ELF-1 (cell line): ENCODE results near the gene BAIAP2.

Experiments used
- DNase-seq: peaks from one replicate; pipeline ENCODE4 v3.0.0-alpha.2; 2016; ENCODE audit warnings: low read depth, low spot score

Gene BAIAP2, protein sequence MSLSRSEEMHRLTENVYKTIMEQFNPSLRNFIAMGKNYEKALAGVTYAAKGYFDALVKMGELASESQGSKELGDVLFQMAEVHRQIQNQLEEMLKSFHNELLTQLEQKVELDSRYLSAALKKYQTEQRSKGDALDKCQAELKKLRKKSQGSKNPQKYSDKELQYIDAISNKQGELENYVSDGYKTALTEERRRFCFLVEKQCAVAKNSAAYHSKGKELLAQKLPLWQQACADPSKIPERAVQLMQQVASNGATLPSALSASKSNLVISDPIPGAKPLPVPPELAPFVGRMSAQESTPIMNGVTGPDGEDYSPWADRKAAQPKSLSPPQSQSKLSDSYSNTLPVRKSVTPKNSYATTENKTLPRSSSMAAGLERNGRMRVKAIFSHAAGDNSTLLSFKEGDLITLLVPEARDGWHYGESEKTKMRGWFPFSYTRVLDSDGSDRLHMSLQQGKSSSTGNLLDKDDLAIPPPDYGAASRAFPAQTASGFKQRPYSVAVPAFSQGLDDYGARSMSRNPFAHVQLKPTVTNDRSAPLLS

DNA sequence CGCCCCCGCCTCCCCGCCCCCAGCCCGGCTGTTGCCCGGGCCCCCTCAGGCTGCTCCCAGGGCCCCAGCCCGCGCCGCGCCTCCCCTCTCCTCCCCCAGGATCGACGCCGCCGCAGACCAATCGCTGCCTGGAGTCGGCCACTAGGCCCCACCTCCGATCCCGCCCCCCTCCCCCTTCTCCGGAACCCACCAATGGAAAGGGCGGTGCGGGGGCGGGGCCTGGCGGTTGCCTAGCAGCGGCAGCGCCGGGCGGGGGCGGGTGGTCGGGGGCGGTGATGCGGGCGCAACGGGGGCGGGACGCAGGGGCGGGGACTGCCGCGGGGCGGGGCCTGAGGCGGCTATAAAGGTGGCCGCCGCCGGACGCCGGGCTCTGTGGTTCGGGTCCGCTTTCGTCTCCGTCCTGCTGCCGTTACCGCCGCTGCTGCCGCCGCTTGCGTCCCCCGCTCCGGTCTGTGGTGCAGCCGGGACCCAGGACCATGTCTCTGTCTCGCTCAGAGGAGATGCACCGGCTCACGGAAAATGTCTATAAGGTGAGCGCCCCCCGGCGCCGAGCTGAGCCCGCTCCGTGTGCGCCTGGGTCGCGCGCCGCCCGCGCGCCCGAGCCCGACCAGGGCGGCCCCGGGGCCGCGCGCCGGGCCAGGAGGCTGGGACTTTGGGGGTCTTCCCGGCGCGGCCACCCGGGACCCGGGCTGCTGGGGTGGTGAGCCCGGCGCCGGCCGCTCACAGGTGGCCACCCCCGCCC lies at the start of gene BAIAP2:
TSS of gene BAIAP2 (plus strand) at position 373 of the 742 bp plus-strand sequence. CDS start at position 477, 104 bp downstream.
- DNase-seq, result peak; percentile 81

DNA sequence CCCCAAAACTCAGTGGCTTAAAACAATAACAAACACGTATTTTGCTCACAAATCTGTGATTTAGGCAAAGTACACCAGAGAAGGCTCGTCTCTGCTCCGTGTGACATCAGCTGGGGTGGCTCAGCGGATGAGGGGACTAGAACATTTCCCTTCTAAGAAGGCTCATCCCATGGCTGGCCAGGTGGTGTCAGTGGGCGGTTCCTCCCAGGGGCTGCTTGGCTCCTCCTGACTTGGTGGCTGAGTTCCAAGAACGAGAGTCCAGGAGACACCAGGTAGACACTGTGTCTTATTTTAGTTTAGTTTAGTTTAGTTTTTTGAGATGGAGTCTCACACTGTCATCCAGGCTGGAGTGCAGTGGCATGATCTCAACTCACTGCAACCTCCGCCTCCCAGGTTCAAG lies 48.9 kb upstream of the BAIAP2 start:
- no peak for DNase-seq

DNA sequence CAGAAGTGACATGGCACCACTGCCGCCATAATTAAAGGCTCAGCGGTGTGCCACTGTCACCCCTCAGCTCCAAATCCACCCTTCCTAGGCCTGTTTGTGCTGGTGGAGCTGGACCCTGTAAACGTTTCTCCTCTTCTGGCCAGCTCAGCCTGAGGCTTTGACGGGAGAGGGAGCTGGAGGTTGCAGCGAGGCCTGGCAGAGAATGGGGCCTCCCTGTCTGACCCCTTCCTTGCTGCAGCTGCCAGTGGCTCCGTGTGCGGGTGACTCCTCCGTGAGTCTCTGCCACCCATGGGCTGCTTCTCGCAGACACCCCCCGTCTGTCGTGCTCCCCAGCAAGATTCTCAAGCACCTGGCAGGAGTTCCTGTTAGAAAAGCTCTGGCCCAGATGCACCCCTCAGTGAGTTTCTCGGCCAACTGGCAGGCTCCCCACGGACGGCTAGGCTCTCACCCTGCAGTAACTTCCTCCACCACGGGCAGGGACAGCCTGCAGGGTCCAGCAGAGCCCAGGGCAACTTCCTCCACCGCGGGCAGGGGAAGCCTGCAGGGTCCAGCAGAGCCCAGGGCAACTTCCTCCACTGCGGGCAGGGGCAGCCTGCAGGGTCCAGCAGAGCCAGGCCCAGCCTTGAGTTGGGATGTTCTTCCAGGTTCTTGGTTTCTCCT lies 48.0 kb upstream of the BAIAP2 start:
- no peak for DNase-seq

DNA sequence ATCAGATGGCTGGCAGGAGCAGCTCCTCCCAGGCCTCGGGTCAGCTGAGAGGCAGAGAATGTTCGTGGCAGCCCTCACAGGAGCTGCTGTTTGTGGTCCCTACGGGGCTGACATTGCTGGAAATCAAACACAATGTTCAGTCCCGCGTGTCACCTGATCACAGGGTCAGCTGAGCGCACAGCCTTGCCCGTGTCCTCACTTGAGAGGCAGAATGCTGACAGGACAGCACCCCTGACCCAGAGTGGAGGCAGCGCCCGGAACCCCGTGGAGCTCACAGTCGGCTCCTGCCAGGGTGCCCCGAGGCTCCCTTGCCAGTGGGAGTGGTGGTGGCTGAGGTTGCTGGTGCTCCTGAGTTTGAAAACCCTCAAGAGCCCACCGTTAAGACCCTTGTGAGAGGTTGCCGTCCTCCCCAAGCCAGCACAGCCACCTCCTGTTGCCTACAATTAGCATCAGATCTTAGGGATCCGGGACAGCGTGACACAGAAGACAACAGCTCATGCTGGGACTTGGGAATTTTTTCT lies 47.0 kb upstream of the BAIAP2 start:
- DNase-seq, result no peak

DNA sequence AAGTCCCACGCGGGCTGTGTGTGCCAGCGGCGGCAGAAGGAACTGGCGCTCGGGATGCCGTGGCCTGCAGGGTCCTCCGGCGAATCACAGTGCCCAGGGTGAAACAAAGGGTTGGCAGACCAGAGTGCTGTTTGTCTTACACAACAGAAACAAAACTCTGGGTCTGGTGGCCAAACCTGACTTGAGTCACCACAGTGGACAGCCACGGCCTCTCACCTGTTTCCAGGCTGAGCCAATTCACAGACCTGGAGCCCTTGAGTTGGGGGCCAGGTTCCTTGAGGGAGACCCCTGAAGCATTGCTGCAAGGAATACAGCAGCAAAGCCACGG lies 45.4 kb upstream of the BAIAP2 start:
- no peak for DNase-seq

DNA sequence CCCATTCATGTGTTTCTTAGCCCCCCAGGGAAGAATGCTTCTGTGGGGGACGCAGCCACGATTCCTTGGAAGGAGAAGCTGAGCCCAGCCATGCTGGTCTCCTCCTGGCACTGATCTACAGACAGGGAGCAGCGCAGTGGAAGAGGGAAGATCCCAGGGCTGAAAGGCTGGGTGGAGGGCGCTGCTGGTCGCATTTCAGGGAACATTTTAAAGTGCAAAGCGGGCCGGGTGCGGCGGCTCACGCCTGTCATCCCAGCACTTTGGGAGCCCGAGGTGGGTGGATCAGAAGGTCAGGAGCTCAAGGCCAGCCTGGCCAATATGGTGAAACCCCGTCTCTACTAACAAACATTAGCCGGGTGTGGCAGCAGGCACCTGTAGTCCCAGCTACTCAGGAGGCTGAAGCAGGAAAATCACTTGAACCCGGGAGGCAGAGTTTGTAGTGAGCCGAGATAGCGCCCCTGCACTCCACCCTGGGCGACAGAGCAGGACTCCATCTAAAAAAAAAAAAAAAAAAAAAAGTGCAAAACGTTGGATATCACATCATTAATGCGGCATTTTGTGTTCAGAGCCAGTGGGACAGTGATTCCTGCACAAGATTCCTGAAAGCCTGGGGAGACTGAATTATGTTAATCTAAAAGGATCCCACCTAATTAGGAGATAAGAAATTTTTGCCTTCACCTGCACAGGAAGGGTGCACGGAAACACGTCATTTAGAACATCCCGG lies 43.9 kb upstream of the BAIAP2 start:
- DNase-seq, result no peak

DNA sequence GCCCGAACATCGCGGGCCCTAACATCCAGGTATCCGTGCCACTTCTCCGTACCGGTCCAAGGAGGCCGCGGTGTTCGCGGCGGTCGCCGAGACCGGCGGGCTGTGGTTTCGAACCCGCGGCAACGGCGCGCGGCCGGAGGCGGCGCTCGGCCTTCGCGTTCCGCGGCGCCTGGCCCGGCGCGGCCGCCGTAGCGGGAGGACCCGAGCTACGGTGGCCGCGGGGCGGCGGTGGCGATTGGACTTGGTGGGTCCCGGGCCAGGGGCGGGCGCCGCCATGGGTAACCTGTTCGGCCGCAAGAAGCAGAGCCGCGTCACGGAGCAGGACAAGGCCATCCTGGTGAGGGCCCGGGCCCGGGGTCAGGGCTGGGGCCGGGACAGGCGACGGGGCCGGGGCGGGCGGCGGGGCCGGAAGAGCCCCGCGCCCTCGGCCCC lies 43.3 kb upstream of the BAIAP2 start, which contains the start of gene CHMP6:
TSS of gene CHMP6 (plus strand) at position 197 of the 432 bp plus-strand sequence. CDS start at position 275, 78 bp downstream.
- peak; percentile 62 for DNase-seq

DNA sequence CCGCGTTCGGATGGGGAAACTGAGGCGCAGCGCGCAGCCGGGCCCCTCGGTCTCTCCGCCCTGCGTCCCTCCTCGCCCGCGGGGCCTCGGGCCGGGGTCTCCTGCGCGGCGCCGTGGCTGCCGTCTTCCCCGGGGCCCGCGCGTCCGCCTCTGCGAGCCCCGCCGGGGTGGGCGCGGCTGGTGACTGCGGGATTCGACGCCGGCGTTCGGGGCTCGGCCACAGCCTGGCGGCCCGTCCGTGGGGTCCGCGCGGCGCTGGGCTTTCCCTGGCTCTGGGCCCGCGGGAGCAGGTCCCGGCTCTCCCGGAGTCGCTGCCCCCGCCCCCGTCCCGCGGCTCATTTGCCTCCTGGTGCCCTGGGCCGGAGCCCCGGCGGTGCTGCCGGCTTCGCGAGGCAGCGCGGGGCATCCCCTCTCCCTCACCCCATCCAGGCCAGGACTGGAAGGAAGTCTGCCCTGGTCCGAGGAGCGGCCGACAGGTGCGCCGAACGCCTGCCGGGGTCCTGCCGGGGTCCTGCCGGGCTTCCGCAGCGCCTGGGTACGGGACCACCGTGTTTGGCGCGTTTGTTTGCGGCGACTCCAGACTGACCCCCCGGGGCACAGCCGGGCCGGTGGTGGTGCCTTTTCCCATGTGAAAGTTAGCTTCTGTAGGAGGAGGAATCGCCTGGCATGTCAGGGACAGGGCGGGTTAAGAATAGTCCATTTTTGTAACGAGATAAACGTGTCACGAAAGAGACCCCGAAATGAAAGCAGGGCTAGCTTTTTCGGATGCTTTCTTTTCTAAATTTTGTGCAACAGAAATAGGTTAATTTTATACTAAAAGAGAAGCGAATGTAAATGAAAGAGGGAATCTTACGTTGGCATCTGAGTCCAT lies 42.6 kb upstream of the BAIAP2 start:
- DNase-seq, result no peak

DNA sequence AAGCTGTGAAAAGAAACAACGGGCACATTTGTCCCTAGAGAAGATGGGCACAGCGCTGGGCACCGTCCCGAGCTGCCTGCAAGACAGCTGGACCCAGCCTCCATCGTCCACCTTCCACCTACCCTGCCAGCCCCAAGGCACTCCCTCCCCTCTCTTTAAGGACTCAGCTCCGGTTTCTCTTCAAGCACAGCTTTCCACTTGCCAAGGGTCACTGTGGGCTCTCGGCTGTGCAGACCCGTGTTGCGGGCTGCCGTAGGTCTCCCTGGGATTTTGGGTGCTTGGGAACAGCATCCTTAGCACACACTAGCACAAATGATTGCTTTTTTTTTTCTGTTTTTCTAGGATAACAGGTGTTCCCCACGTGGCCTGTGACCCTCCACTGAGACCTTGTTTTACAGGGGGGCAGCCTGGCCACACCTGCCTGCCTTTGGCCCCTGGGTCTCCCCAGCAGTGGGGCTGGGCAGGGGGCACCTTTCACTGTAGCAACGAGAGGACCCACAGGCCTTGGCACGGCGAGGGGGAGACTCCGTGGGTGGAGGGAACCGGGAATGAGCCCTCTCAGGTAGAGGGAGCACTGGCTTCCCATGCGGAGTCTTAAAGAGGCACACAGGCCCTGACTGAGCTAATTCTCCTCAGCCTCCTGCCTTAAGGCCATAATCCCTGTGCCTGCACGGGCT lies 41.9 kb upstream of the BAIAP2 start:
- no peak for DNase-seq

DNA sequence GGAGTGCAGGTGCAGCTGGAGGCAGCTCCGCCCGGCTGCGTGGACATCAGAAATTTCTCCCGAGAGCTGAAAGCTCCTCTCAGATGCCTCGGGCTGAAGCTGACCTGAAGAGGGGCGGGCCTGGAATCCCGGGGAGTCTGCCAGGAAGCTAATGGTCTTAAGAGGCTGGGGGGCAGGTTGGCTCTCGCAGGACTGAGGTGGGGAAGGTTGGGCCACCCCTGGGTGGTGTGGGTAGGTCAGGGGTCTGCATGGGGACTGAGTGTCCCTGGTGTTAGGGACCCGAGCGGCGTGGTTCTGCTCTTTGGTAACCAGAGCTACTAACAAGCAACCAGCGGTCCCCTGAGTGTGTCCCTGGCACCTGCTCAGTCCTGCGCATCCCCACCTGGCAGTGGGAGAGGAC lies 39.8 kb upstream of the BAIAP2 start:
- no peak for DNase-seq

DNA sequence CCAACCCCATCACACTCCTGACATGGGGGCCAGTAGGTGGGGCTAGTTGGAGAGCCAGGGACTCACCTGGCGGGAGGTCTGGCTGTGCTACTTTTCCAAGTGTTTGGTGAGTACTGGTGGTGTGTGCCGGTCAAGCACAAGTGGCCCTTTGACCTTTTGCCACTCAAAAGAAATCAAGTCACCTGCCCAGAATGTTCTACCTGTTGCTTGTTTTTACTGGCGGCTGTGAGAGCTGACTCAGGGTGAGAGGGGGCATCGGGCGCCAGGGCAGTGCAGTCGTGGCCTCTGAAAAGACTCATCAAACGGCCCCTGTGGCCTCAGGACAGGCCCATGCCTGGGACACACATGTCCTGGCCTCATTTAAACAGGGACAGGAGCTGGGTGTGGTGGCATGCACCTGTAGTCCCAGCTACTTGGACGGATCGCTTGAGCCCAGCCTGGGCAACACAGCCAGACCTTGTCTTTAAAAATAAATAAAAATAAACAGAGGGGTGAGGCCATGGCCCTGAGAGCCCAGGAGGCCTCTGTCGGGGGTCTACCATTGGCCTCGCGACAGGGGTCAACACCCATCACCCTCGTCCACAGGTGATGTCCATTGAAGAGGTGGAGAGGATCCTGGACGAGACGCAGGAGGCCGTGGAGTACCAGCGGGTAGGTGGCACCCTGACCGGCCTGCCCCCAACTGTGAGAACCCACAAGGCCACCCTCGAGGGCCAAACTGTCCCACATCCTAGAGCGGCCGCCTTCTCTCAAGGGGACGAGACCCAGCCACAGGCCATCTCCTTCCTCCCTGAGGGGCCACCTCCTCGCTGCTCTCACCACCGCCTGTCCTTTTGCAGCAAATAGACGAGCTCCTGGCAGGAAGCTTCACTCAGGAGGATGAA lies 38.3 kb upstream of the BAIAP2 start:
- no peak for DNase-seq

DNA sequence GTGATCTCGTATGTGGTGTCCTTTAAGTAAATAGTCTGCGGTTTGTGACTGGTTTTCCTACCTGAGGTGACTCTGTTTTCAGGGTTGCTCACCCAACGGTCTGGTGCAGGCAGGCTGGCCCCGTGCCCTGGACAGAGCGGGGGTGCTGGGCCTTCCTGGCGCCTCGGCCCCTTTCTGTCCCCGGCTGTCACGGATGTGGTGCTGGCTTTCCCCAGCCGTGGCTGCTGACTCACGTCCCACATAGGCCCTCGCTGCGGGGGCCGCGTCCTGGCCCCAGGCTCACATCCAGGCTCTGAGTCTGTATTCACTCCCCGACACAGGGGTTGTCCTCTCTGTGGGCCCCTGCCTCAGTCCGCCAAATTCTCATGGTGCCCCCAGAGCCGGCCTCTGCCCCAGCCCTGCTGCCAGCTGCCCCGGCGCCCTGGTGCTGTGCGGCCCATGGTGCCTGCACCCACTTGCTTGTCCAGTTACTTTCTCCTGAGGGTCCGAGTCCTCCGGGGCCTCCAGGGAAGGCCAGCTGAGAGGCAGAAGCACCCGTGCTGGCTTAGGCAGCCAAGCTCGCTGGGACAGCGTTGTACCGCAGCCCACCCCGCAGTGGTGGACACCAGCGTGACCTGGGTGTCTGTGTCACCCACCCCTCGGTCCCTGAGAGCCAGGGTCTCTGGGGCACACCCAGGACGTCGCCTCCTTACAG lies 37.4 kb upstream of the BAIAP2 start:
- no peak for DNase-seq

DNA sequence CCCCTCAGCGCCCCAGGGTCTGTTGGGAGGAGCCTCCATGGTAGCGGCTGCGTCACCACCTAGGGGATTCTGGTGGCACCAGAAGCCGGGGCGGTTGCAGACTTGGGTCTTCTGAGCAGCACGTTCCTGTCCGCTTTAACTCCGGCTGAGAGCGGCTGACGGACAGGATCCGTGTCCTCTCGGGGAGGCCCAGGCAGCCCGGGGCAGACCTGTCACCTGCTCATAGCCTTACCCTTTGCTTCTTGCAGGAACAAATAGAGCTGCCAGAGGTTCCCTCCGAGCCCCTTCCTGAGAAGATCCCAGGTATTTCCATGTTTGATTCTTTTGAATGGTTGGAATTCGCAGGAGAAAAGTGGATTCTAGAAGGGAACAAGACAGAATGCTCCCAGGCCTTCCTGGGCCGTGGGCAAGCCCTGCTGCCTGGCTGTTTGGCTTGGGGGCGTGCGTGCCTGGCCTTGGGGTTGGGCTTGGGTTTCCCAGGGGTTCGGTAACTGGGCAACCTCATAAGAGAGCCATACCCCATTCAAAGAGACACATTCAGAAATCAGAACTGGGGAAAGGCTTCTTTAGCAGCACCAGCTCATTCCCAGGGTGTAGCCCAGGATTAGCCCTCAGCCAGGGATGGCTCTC lies 36.7 kb upstream of the BAIAP2 start:
- DNase-seq, result no peak

DNA sequence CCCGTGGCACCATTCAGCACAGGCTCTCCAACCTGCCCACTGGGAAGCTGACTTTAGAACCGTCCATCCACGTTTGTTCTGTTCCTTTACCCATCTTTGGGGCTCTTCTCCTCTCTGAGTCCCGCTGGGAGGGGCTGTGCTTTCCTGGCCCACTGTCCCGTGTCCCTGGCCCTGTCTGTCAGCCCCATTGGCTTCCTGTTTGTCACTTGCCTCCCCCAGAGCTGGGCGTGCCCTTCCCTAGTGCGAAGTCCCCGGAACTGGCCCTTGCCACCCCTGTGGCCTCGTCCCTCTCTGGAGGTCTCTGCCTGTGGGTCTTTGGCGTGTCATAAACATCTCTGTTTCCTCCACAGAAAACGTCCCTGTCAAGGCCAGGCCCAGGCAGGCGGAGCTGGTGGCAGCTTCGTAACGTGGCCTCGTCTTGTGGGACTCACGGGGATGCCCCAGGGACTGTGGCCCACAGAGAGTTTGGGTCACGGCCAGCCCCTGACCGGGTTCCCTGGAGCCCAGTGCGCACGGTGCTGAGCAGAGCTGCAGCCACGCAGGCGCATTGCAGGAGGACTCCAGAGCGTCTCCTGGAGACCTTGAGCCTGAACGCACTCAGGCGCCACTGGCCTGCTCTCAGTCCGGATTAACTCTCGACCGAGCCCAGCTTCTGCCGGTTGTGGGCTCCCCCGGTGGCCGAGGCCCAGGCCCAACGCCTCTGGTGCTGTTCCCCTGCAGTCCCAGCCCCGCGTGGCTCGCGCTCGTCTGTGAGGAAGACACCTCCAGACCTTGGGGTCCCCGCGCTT lies 36.0 kb upstream of the BAIAP2 start:
- DNase-seq, result no peak

DNA sequence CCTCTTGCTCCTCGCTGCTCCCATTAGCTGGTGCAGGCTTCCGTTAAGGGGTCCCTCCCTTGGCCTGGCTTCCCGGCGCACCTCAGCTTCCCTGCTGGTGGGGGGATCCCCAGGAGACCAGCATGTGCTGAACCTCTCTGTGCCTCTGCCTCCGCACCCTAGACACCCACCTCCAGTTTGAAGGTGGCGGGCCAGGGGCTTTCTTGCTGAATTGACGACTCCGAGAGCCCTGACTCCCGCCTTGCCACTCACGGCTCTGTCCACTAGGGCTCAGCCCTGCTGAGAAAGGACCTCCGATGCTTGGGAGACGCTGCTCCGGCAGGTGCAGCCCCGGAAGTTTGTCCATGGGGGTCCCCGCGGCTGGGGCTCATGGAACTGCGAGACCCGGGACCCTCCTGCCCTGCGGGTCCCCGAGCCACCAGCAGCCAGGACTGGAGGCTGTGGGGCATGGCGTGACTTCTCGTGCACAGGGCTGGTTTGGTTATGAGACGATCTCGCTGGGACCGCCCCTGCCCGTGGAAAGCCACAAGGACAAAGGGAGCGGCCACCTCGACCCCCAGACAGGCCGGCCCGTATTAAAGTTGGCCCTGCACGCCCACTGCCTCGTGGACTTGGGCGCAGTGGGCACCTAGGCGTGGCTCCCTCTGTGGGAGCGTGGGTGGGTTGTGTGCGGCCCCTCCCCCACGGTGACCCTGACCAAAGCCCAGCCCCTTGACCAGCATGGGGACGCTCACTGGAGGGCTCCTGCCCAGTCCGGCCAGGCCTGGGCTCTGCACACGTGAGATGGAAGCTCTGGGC lies 35.2 kb upstream of the BAIAP2 start:
- no peak for DNase-seq

DNA sequence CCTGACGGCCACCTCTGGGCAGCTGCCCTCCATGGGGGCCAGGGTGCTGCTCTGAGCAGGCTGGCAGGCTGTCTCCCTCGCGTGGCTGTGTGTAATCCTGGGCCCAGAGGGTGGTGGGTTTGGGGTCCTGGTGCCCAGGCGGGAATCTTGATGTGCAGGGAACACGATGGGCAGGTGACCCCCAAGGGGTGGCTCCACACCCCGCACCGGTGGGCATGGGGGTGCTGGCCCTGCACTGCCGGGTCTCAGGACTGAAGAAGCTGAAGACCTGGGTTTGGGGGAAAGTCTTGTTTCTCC lies 34.7 kb upstream of the BAIAP2 start:
- no peak for DNase-seq
